Kidney capillary endothelial cell (primary cell): ENCODE measurements around the gene PHF20.
"Not testable (repeated sequence)": the region's sequence is repeated elsewhere in the genome, so short reads cannot be mapped to it uniquely, and the experiment has no call there.

Experiments used
- DNase-seq: peaks from one replicate; pipeline ENCODE4 v3.0.0-alpha.2; 2018; ENCODE audit warnings: low spot score

The PHF20 gene

GRCh38 chr20:35776513-35777101 is 4.8 kb downstream of the PHF20 start:
- no peak for DNase-seq

GRCh38 chr20:35783811-35784210 is 12.0 kb downstream of the PHF20 start:
- DNase-seq: not testable (repeated sequence)

GRCh38 chr20:35785541-35785940 is 13.7 kb downstream of the PHF20 start:
- DNase-seq: not testable (repeated sequence)

- DNase-seq: no peak
These were observed 17.0 kb downstream of the PHF20 start for GRCh38 chr20:35788796-35789195.

- DNase-seq: no peak
These were observed 19.3 kb downstream of the PHF20 start for GRCh38 chr20:35791097-35791496.

- DNase-seq: no peak
These were observed 20.0 kb downstream of the PHF20 start for GRCh38 chr20:35791821-35792220.

- DNase-seq: no peak
These were observed 20.9 kb downstream of the PHF20 start for GRCh38 chr20:35792740-35793139.

- DNase-seq: no peak
These were observed 24.8 kb downstream of the PHF20 start for GRCh38 chr20:35796571-35796970.

GRCh38 chr20:35801865-35802264 is 30.1 kb downstream of the PHF20 start:
- DNase-seq: no peak

- no peak for DNase-seq
These were observed 34.3 kb downstream of the PHF20 start for GRCh38 chr20:35806075-35806474.

- DNase-seq: no peak
These were observed 36.1 kb downstream of the PHF20 start for GRCh38 chr20:35807877-35808276.

GRCh38 chr20:35820715-35821114 is 48.9 kb downstream of the PHF20 start:
- no peak for DNase-seq

- peak; percentile 7 for DNase-seq
These were observed 50.0 kb downstream of the PHF20 start for GRCh38 chr20:35821807-35822242.

- no peak for DNase-seq
These were observed 51.3 kb downstream of the PHF20 start for GRCh38 chr20:35823147-35823546.

GRCh38 chr20:35823937-35824336 is 52.1 kb downstream of the PHF20 start:
- no peak for DNase-seq

GRCh38 chr20:35826397-35826998 is 54.7 kb downstream of the PHF20 start:
- DNase-seq: no peak

GRCh38 chr20:35828434-35828833 is 56.6 kb downstream of the PHF20 start:
- no peak for DNase-seq

- DNase-seq: no peak
These were observed 57.1 kb downstream of the PHF20 start for GRCh38 chr20:35828916-35829315.

- no peak for DNase-seq
These were observed 58.4 kb downstream of the PHF20 start for GRCh38 chr20:35830264-35830663.

- no peak for DNase-seq
These were observed 59.2 kb downstream of the PHF20 start for GRCh38 chr20:35831029-35831428.

- DNase-seq: no peak
These were observed 60.2 kb downstream of the PHF20 start for GRCh38 chr20:35831971-35832370.

GRCh38 chr20:35833241-35833640 is 61.4 kb downstream of the PHF20 start:
- DNase-seq: no peak

- no peak for DNase-seq
These were observed 65.9 kb downstream of the PHF20 start for GRCh38 chr20:35837577-35838195.

- no peak for DNase-seq
These were observed 66.4 kb downstream of the PHF20 start for GRCh38 chr20:35838205-35838604.
